Stomach (tissue), 4 donors: ENCODE results near the gene ZNF814.

Experiments
- CTCF ChIP-seq, 7 experiments: fragments of 450-650 bp in 4 of 7; fragments of 200-600 bp in 3 of 7; sonication (generic) in 3 of 7; IDR thresholded peaks; one replicate each; pipeline ENCODE4 v1.5.1; 2016 to 2019; ENCODE audit warnings: antibody characterized with exemption in 7 of 7, control low read depth in 2 of 7, mild to moderate bottlenecking in 1 of 7
- EP300 ChIP-seq: sonication (generic); formaldehyde crosslinking; IDR thresholded peaks from one replicate; pipeline ENCODE4 v1.6.1; 2017; ENCODE audit warnings: antibody characterized with exemption
- POLR2A ChIP-seq, 4 donors: fragments of 450-650 bp; IDR thresholded peaks; one replicate each; pipeline ENCODE4 v1.6.1; 2016; ENCODE audit warnings: antibody characterized with exemption in 4 of 4, control low read depth in 2 of 4, mild to moderate bottlenecking in 1 of 4, moderate library complexity in 1 of 4
- POLR2AphosphoS5 ChIP-seq, 3 donors: sonication (generic); formaldehyde crosslinking; IDR thresholded peaks; one replicate each; pipeline ENCODE4 v1.6.1; 2016; ENCODE audit warnings: antibody characterized with exemption in 3 of 3

- no peak for TF ChIP-seq CTCF (IDR thresholded peaks at IDR 0.05)
- peak in 2 of 3 donors; percentile 14 to 31 for TF ChIP-seq POLR2AphosphoS5 (IDR thresholded peaks at IDR 0.05)
- TF ChIP-seq EP300 = no peak
- no peak for TF ChIP-seq POLR2A (IDR thresholded peaks at IDR 0.05)
Observed at GRCh38 chr19:57803594-57804325, 85.1 kb downstream of the ZNF814 start.
